Keratinocyte (primary cell): ENCODE results near the gene AMZ1.

Experiments
- CTCF ChIP-seq, 3 experiments: IDR thresholded peaks in 1 of 3; conservative IDR thresholded peaks in 1 of 3; optimal IDR thresholded peaks in 1 of 3; 2 replicates in 2 of 3; 3 replicates in 1 of 3; pipeline versions ENCODE3 to v1.5.1; 2011; ENCODE audit warnings: low read length in 3 of 3, mild to moderate bottlenecking in 3 of 3, moderate library complexity in 2 of 3, control low read depth in 1 of 3, inconsistent platforms in 1 of 3; ENCODE audit not compliant: insufficient read depth in 2 of 3; ENCODE audit errors: extremely low read depth in 1 of 3
- EZH2 ChIP-seq: IDR thresholded peaks from one replicate; pipeline ENCODE4 v1.6.1; 2012; ENCODE audit warnings: inconsistent platforms, mild to moderate bottlenecking, low read length, moderate library complexity

- TF ChIP-seq CTCF (optimal IDR thresholded peaks at IDR 0.05 in 1 of 3, IDR thresholded peaks at IDR 0.05 in 1 of 3, conservative IDR thresholded peaks at IDR 0.05 in 1 of 3; ENCODE audit: extremely low read depth in 1 of 3, insufficient read depth in 2 of 3, low read length in 3 of 3): no peak
- no peak for TF ChIP-seq EZH2
Measured at GRCh38 chr7:2673934-2674333, 14.1 kb upstream of the AMZ1 start.
